IMR-90 (cell line): ENCODE results near the gene RPN2. TPM values are rescaled to one million over a fixed set of nuclear protein-coding genes. Genes with fewer than 3 reads are reported as not detected.

Experiments
- ATAC-seq: fragments of 200-7000 bp; cut with Tn5 transposase; 2 replicates; pipeline ENCODE4 v1.9.1; 2020; ENCODE audit warnings: low read depth, mild to moderate bottlenecking, moderate library complexity
- BruUV-seq: library from RNA; stranded (reverse); fragments of 400-500 nt; replicated peaks from 2 replicates; lab custom pipeline; 2021; lab: Mats Ljungman, UMichigan
- CTCF ChIA-PET: fragments of 300-600 bp; formaldehyde crosslinking; extraction: SDS; loops from one replicate; lab custom pipeline; 2021; ENCODE audit warnings: antibody characterized with exemption; lab: Yijun Ruan, JAX
- POLR2A ChIA-PET: fragments of 300-600 bp; sonication (Branson Sonifier 250); formaldehyde crosslinking; loops from one replicate; lab custom pipeline; 2022; ENCODE audit warnings: antibody characterized with exemption; ENCODE audit not compliant: unreplicated experiment; lab: Charles Lee
- DNase-seq: peaks from one replicate; pipeline ENCODE4 v3.0.0; 2013
- H2AFZ ChIP-seq: replicated peaks from 2 replicates; pipeline ENCODE3; 2013; ENCODE audit warnings: low read length, mild to moderate bottlenecking; ENCODE audit not compliant: poor library complexity
- H2AK5ac ChIP-seq: 2 replicates; pipeline ENCODE4 v1.6.1; 2013; ENCODE audit warnings: low read depth, low read length, inconsistent platforms
- H2AK9ac ChIP-seq: replicated peaks from 2 replicates; pipeline ENCODE3; 2013; ENCODE audit warnings: mild to moderate bottlenecking, low read depth, low read length, moderate library complexity; ENCODE audit not compliant: poor library complexity
- H2BK120ac ChIP-seq: 2 replicates; pipeline ENCODE4 v1.6.1; 2013; ENCODE audit warnings: low read depth, low read length, inconsistent platforms
- H2BK15ac ChIP-seq: 3 replicates; pipeline ENCODE4 v1.6.1; 2013; ENCODE audit warnings: low read depth, low read length, inconsistent platforms
- H2BK20ac ChIP-seq: 2 replicates; pipeline ENCODE4 v1.6.1; 2013; ENCODE audit warnings: low read depth, mild to moderate bottlenecking, inconsistent platforms, low read length, moderate library complexity
- H2BK5ac ChIP-seq: 2 replicates; pipeline ENCODE4 v1.6.1; 2013; ENCODE audit warnings: mild to moderate bottlenecking, low read depth, low read length, inconsistent platforms; ENCODE audit not compliant: poor library complexity, severe bottlenecking
- H3K14ac ChIP-seq: replicated peaks from 2 replicates; pipeline ENCODE4 v1.6.1; 2013; ENCODE audit warnings: low read depth, low read length, inconsistent platforms
- H3K18ac ChIP-seq: 2 replicates; pipeline ENCODE4 v1.6.1; 2013; ENCODE audit warnings: low read depth, low read length, control low read depth
- H3K23ac ChIP-seq: 2 replicates; pipeline ENCODE4 v1.6.1; 2013; ENCODE audit warnings: low read depth, low read length, inconsistent platforms
- H3K27ac ChIP-seq: 2 replicates; pipeline ENCODE4 v1.5.1; 2013; ENCODE audit warnings: mild to moderate bottlenecking, control low read depth, low read length; ENCODE audit not compliant: insufficient read depth
- H3K27me3 ChIP-seq: 2 replicates; pipeline ENCODE4 v1.6.1; 2013; ENCODE audit warnings: low read length; ENCODE audit not compliant: control insufficient read depth, insufficient read depth
- H3K36me3 ChIP-seq: 2 replicates; pipeline ENCODE4 v1.6.1; 2013; ENCODE audit warnings: low read length, mixed read lengths; ENCODE audit not compliant: control insufficient read depth, insufficient read depth
- H3K4ac ChIP-seq: 2 replicates; pipeline ENCODE4 v1.6.1; 2013; ENCODE audit warnings: low read depth, low read length, inconsistent platforms
- H3K4me1 ChIP-seq: 2 replicates; pipeline ENCODE4 v1.6.1; 2013; ENCODE audit warnings: low read length, mixed read lengths; ENCODE audit not compliant: control insufficient read depth, insufficient read depth
- H3K4me2 ChIP-seq: 2 replicates; pipeline ENCODE4 v1.6.1; 2013; ENCODE audit warnings: low read depth, mild to moderate bottlenecking, control low read depth, low read length, moderate library complexity
- H3K4me3 ChIP-seq: 2 replicates; pipeline ENCODE4 v1.5.1; 2013; ENCODE audit warnings: low read depth, mild to moderate bottlenecking, control low read depth, low read length, moderate library complexity; ENCODE audit not compliant: insufficient read depth
- H3K56ac ChIP-seq: 2 replicates; pipeline ENCODE4 v1.6.1; 2013; ENCODE audit warnings: low read length, inconsistent platforms; ENCODE audit not compliant: insufficient read depth; ENCODE audit errors: extremely low read depth
- H3K79me1 ChIP-seq, 2 experiments: 2 replicates each; pipeline ENCODE4 v1.6.1; 2013; ENCODE audit warnings: low read length in 2 of 2, inconsistent platforms in 1 of 2, low read depth in 1 of 2
- H3K9ac ChIP-seq: 2 replicates; pipeline ENCODE4 v1.6.1; 2013; ENCODE audit warnings: low read depth, low read length, control low read depth
- H3K9me1 ChIP-seq: 2 replicates; pipeline ENCODE4 v1.6.1; 2013; ENCODE audit warnings: low read length, inconsistent platforms; ENCODE audit not compliant: insufficient read depth
- H3K9me3 ChIP-seq: 2 replicates; pipeline ENCODE4 v1.6.1; 2013; ENCODE audit warnings: low read length; ENCODE audit not compliant: control insufficient read depth, insufficient read depth
- H4K20me1 ChIP-seq: 2 replicates; pipeline ENCODE4 v1.6.1; 2013; ENCODE audit warnings: low read length, inconsistent platforms; ENCODE audit not compliant: insufficient read depth
- H4K5ac ChIP-seq: 2 replicates; pipeline ENCODE4 v1.6.1; 2013; ENCODE audit warnings: mild to moderate bottlenecking, low read depth, low read length, control low read depth
- H4K8ac ChIP-seq, 2 experiments: 2 replicates each; pipeline ENCODE4 v1.6.1; 2013; ENCODE audit warnings: low read depth in 2 of 2, low read length in 2 of 2, control low read depth in 1 of 2, inconsistent platforms in 1 of 2
- H4K91ac ChIP-seq: 2 replicates; pipeline ENCODE4 v1.6.1; 2013; ENCODE audit warnings: low read depth, low read length, inconsistent platforms; ENCODE audit not compliant: insufficient read depth
- RFX5 ChIP-seq: IDR thresholded peaks from 2 replicates; pipeline ENCODE4 v1.8.0; 2012; ENCODE audit warnings: low read depth, mild to moderate bottlenecking, low read length, moderate library complexity
- WGBS, 2 experiments: methylation state at CpG; one replicate each; pipeline versions ENCODE4 v1.1.5 to v1.1.7; 2013; ENCODE audit warnings: missing lambda C conversion rate in 2 of 2; ENCODE audit not compliant: insufficient read length in 1 of 2; ENCODE audit errors: extremely low coverage in 2 of 2; 5-methylcytosine and 5-hydroxymethylcytosine counted together
- dilution Hi-C: fragments of 300-500 bp; cut with HindIII; formaldehyde crosslinking; loops from one replicate; pipeline ENCODE4 v1.14.3; 2018; ENCODE audit warnings: low sequenced_read_pairs; ENCODE audit not compliant: unreplicated experiment
- in situ Hi-C: fragments of 300-500 bp; cut with MboI; formaldehyde crosslinking; loops from 3 replicates; pipeline ENCODE4 v1.14.3; 2019; ENCODE audit warnings: low sequenced_read_pairs, inconsistent platforms, mixed read lengths
- intact Hi-C: fragments of 100-400 bp; cut with micrococcal nuclease; formaldehyde crosslinking; loops from 2 replicates; pipeline ENCODE4 v1.10.0; 2022
- polyA plus RNA-seq, 3 experiments: library from polyadenylated mRNA; depleted of rRNA; stranded (reverse); fragments of >200 nt; gene quantifications; 2 replicates each; pipeline ENCODE4 v1.2.3, GENCODE V29; 2012; ENCODE audit warnings: low replicate concordance in 1 of 3
- total RNA-seq: library from RNA; depleted of rRNA; stranded (reverse); fragments of >200 nt; gene quantifications from 2 replicates; pipeline ENCODE4 v1.2.3, GENCODE V29; 2012

Gene RPN2
- total and polyA plus RNA-seq, 2 of the 4 experiments (the other 2 are of a cell fraction) = 305 to 481 TPM

DNA sequence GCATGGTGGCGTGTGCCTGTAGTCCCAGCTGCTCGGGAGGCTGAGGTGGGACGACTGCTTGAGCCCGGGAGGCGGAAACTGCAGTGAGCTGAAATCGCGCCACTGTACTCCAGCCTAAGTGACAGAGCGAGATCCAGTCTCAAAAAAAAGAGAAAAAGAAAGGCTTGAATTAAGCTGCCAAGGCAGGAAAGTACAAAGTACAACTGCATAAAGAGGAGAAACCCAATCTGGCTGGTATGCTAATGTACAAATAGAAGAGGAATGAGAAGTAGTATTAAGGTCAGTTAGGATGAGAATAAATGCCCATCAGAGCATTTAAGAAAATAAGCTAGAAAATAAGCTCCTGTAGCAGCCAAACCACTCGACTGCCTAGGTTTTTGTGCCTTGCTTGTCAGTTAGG is 23.1 kb upstream of the RPN2 start:
- H2BK5ac ChIP-seq = no peak overlapping the region
- H3K4me3 ChIP-seq = no peak overlapping the region
- H2AK5ac ChIP-seq = no peak overlapping the region
- no peak overlapping the region for H2AFZ ChIP-seq
- no peak overlapping the region for H2BK120ac ChIP-seq
- TF ChIP-seq RFX5 = no peak
- 97% methylated on average over 6 of the region's 9 CpGs; no CpG with 5 or more reads in 1 of the 2 experiments for WGBS, 2 experiments
- H3K79me1 ChIP-seq = no peaks in the 10 kb centered on the region
- H3K27ac ChIP-seq = no peak overlapping the region
- no peak for DNase-seq
- in situ Hi-C loops (no loop called here), intact Hi-C loops (no loop called here), dilution Hi-C loops (no loop called here)
- CTCF ChIA-PET = no interaction called here
- POLR2A ChIA-PET = no interaction called here
- no peak overlapping the region for H4K5ac ChIP-seq
- H2AK9ac ChIP-seq = no peak overlapping the region
- no peak overlapping the region for H3K4ac ChIP-seq
- no peak overlapping the region for H3K18ac ChIP-seq
- H3K4me1 ChIP-seq = no peaks in the 10 kb centered on the region
- H3K27me3 ChIP-seq = no peaks in the 10 kb centered on the region
- H4K20me1 ChIP-seq = no peaks in the 10 kb centered on the region
- no peak overlapping the region for H2BK15ac ChIP-seq
- H3K9ac ChIP-seq = no peak overlapping the region
- no peaks in the 10 kb centered on the region for H3K36me3 ChIP-seq
- H2BK20ac ChIP-seq = no peak overlapping the region
- no peak overlapping the region for H3K23ac ChIP-seq
- H4K8ac ChIP-seq = no peak overlapping the region
- no peak overlapping the region for H3K56ac ChIP-seq
- no TSS peak for BruUV-seq
- ATAC-seq = no peak
- no peaks in the 10 kb centered on the region for H3K9me1 ChIP-seq
- no peak overlapping the region for H3K4me2 ChIP-seq
- no peak overlapping the region for H4K91ac ChIP-seq
- no peak overlapping the region for H3K14ac ChIP-seq
- no peaks in the 10 kb centered on the region for H3K9me3 ChIP-seq
